ENCODE results near the gene CMTM3. TPM values are rescaled to one million over a fixed set of nuclear protein-coding genes. Genes with fewer than 3 reads are reported as not detected.

The CMTM3 gene
- total and polyA plus RNA-seq, 2 experiments from 2014 or later: 16.4 to 16.6 TPM

DNA sequence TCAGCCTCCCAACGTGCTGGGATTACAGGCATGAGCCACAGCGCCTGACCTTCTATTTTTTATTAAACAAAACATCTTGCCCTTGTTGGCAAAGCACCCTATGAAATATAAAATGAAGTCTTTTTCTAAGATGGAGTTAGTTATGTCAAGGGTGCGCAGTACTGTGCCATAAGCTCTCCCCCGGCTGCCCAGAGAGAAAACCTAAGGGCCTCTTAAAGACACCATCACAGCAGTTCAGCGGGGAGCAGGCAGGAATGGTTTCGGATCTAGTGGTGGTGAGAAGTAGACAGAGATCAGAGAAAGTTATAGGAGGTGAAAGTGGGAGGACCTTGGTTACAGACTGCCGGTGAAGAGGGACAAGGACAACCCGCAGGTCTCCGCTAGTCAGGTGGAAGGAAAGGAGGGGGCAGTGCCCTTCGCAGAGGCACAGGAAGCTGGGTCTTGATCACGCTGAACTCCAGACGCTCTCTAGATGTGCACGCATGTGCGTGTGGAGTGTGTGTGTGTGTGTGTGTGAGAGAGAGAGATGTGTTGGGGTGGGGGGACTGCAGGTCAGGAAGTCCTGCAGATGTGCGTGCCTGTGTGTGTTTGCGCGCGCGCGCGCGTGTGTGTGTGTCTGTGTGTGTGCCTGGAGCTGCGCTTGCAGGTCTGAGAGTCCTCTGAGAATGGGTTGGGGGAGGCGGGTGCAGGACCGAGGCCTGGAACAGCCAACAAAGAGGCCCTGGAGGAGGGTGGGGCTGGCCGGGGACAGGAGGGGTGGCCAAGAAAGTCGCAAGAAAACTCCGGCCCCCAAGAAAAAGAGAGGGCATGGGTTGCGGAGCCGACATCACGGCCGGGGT is 748 bp upstream of the CMTM3 start:
- Histone ChIP-seq H3K27ac (ENCODE audit: low read depth) (peak overlapping the region; percentile 89), H4K20me1 (replicated peaks; ENCODE audit: insufficient read depth) (peaks cover 12% of the 10 kb centered on the region; the same call in 1 of the 2 replicates), H3K27me3 (ENCODE audit: insufficient read depth) (peaks cover 7% of the 10 kb centered on the region), H2AFZ (peak overlapping the region; percentile 94), H3K79me2 (replicated peaks; ENCODE audit: insufficient read depth) (0 out of 2 replicates have a peak, but pooled peaks cover 4% of the 10 kb centered on the region), H3K36me3 (ENCODE audit: insufficient read depth) (no peaks in the 10 kb centered on the region), H3K4me1 (ENCODE audit: insufficient read depth) (peaks cover 11% of the 10 kb centered on the region), H3K4me3 (peak overlapping the region; percentile 83), H3F3A (replicated peaks; ENCODE audit: low read depth) (no peaks in the 10 kb centered on the region; the same call in 1 of the 2 replicates), H3K4me2 (peak overlapping the region; percentile 82), H3K9me2 (ENCODE audit: insufficient read depth) (no peaks in the 10 kb centered on the region)
- H3K36me3 Mint-ChIP-seq (ENCODE audit: low read depth): peaks cover 11% of the 10 kb centered on the region
- H3K9me3 Mint-ChIP-seq: peaks cover 10% of the 10 kb centered on the region
- H3K4me1 Mint-ChIP-seq: peaks cover 32% of the 10 kb centered on the region
- TF ChIP-seq POLR2AphosphoS5 (IDR thresholded peaks at IDR 0.05; ENCODE audit: low read depth) (peak; percentile 79; the same call in 1 of the 2 replicates), CREB1 (CRISPR knock-in tag; IDR thresholded peaks at IDR 0.05; ENCODE audit: low read depth) (no peak), ETS1 (IDR thresholded peaks at IDR 0.05) (peak; percentile 37; the same call in 1 of the 2 replicates)
- TF ChIP-seq, protein P1, sequence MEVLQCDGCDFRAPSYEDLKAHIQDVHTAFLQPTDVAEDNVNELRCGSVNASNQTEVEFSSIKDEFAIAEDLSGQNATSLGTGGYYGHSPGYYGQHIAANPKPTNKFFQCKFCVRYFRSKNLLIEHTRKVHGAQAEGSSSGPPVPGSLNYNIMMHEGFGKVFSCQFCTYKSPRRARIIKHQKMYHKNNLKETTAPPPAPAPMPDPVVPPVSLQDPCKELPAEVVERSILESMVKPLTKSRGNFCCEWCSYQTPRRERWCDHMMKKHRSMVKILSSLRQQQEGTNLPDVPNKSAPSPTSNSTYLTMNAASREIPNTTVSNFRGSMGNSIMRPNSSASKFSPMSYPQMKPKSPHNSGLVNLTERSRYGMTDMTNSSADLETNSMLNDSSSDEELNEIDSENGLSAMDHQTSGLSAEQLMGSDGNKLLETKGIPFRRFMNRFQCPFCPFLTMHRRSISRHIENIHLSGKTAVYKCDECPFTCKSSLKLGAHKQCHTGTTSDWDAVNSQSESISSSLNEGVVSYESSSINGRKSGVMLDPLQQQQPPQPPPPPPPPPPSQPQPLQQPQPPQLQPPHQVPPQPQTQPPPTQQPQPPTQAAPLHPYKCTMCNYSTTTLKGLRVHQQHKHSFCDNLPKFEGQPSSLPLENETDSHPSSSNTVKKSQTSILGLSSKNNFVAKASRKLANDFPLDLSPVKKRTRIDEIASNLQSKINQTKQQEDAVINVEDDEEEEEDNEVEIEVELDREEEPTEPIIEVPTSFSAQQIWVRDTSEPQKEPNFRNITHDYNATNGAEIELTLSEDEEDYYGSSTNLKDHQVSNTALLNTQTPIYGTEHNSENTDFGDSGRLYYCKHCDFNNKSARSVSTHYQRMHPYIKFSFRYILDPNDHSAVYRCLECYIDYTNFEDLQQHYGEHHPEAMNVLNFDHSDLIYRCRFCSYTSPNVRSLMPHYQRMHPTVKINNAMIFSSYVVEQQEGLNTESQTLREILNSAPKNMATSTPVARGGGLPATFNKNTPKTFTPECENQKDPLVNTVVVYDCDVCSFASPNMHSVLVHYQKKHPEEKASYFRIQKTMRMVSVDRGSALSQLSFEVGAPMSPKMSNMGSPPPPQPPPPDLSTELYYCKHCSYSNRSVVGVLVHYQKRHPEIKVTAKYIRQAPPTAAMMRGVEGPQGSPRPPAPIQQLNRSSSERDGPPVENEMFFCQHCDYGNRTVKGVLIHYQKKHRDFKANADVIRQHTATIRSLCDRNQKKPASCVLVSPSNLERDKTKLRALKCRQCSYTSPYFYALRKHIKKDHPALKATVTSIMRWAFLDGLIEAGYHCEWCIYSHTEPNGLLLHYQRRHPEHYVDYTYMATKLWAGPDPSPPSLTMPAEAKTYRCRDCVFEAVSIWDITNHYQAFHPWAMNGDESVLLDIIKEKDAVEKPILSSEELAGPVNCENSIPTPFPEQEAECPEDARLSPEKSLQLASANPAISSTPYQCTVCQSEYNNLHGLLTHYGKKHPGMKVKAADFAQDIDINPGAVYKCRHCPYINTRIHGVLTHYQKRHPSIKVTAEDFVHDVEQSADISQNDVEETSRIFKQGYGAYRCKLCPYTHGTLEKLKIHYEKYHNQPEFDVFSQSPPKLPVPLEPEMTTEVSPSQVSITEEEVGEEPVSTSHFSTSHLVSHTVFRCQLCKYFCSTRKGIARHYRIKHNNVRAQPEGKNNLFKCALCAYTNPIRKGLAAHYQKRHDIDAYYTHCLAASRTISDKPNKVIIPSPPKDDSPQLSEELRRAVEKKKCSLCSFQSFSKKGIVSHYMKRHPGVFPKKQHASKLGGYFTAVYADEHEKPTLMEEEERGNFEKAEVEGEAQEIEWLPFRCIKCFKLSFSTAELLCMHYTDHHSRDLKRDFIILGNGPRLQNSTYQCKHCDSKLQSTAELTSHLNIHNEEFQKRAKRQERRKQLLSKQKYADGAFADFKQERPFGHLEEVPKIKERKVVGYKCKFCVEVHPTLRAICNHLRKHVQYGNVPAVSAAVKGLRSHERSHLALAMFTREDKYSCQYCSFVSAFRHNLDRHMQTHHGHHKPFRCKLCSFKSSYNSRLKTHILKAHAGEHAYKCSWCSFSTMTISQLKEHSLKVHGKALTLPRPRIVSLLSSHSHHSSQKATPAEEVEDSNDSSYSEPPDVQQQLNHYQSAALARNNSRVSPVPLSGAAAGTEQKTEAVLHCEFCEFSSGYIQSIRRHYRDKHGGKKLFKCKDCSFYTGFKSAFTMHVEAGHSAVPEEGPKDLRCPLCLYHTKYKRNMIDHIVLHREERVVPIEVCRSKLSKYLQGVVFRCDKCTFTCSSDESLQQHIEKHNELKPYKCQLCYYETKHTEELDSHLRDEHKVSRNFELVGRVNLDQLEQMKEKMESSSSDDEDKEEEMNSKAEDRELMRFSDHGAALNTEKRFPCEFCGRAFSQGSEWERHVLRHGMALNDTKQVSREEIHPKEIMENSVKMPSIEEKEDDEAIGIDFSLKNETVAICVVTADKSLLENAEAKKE (CRISPR knock-in tag; IDR thresholded peaks at IDR 0.05): no peak
- TF ChIP-seq, protein P2, sequence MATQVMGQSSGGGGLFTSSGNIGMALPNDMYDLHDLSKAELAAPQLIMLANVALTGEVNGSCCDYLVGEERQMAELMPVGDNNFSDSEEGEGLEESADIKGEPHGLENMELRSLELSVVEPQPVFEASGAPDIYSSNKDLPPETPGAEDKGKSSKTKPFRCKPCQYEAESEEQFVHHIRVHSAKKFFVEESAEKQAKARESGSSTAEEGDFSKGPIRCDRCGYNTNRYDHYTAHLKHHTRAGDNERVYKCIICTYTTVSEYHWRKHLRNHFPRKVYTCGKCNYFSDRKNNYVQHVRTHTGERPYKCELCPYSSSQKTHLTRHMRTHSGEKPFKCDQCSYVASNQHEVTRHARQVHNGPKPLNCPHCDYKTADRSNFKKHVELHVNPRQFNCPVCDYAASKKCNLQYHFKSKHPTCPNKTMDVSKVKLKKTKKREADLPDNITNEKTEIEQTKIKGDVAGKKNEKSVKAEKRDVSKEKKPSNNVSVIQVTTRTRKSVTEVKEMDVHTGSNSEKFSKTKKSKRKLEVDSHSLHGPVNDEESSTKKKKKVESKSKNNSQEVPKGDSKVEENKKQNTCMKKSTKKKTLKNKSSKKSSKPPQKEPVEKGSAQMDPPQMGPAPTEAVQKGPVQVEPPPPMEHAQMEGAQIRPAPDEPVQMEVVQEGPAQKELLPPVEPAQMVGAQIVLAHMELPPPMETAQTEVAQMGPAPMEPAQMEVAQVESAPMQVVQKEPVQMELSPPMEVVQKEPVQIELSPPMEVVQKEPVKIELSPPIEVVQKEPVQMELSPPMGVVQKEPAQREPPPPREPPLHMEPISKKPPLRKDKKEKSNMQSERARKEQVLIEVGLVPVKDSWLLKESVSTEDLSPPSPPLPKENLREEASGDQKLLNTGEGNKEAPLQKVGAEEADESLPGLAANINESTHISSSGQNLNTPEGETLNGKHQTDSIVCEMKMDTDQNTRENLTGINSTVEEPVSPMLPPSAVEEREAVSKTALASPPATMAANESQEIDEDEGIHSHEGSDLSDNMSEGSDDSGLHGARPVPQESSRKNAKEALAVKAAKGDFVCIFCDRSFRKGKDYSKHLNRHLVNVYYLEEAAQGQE (IDR thresholded peaks at IDR 0.05; ENCODE audit: unreplicated experiment): no peak
- DNase-seq (ENCODE audit: low spot score) (peak; percentile 74), ATAC-seq (peak; percentile 34)
- H3K27me3 Mint-ChIP-seq (ENCODE audit: insufficient read depth, low read depth, poor library complexity): peaks cover 18% of the 10 kb centered on the region
- H3K4me3 Mint-ChIP-seq: peak overlapping the region; percentile 87
- peak overlapping the region; percentile 88 for H3K27ac Mint-ChIP-seq

Measured in GM23338 (cell line).